Measurements from ENCODE around the gene PHC2. TPM values are rescaled to one million over a fixed set of nuclear protein-coding genes. Genes with fewer than 3 reads are reported as not detected.

The PHC2 gene
- total and polyA plus RNA-seq, 8 donors: 21.8 to 62.1 (median 42.6) TPM

DNA sequence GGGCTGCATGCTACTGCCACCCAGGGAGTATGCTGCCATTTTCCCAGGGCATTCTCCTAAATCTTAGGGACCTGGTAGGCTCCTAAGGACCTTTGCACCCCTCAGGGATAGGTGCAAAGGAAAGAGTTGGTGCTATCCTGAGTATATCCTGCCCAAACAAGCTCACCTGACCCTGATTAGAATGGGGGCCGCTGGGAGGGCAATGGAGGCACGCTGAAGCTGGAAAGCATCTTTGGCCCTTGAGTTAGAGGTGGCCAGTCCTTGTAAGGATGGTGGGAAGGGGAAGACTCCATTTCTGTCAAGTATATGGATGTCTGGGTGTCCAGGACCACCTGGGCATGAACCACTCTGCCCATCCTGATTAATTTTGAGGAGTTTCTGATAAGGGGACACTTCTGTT lies 61.1 kb downstream of the PHC2 start:
- no peak for ATAC-seq
- Histone ChIP-seq H3K4me1 (peaks cover 2 to 3% (median 3%) of the 10 kb centered on the region in 3 donors), H3K27me3 (no peaks in the 10 kb centered on the region), H3K36me3 (peaks cover 0 to 7% (median 0%) of the 10 kb centered on the region in 3 donors), H3K4me3 (no peak overlapping the region), H3K27ac (no peak overlapping the region), H3K9me3 (no peaks in the 10 kb centered on the region)
- FAIRE-seq: no peak
- TF ChIP-seq, protein P1, sequence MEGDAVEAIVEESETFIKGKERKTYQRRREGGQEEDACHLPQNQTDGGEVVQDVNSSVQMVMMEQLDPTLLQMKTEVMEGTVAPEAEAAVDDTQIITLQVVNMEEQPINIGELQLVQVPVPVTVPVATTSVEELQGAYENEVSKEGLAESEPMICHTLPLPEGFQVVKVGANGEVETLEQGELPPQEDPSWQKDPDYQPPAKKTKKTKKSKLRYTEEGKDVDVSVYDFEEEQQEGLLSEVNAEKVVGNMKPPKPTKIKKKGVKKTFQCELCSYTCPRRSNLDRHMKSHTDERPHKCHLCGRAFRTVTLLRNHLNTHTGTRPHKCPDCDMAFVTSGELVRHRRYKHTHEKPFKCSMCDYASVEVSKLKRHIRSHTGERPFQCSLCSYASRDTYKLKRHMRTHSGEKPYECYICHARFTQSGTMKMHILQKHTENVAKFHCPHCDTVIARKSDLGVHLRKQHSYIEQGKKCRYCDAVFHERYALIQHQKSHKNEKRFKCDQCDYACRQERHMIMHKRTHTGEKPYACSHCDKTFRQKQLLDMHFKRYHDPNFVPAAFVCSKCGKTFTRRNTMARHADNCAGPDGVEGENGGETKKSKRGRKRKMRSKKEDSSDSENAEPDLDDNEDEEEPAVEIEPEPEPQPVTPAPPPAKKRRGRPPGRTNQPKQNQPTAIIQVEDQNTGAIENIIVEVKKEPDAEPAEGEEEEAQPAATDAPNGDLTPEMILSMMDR (IDR thresholded peaks at IDR 0.05): no peak
- 44 to 79% methylated on average over 2 of the region's 2 CpGs for WGBS, 2 donors
- no peak for DNase-seq
- intact Hi-C loops (cut with DNase I): loop anchor here in 2 of 3 donors (5.0 to 10.0 kb wide), 3 partner anchors 72 to 145 kb away; no protein-coding TSS in a partner anchor

DNA sequence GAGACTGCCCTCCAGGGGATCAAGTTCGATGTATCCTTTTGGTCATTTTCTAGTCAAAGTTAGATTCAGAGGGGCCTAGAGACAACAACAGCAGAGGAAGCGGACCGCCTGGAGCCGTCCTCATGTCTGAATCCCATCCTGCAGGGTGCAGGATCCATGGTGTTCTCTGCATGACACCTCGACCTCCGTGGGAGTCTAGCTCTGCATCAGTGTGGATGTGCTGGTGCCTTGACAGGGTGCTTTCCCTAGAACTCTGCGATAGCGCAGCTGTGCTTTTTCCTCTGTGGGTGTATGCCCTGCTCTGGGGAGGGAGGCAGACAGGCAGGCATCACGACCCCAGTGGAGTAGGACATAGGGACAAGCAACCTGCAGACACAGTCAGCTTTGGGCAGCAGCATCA lies 61.8 kb downstream of the PHC2 start:
- 78 to 79% methylated on average over 9 of the region's 9 CpGs for WGBS, 2 donors
- FAIRE-seq (no peak), ATAC-seq (no peak), DNase-seq (no peak)
- Histone ChIP-seq H3K4me3 (no peak overlapping the region), H3K27ac (no peak overlapping the region), H3K27me3 (no peaks in the 10 kb centered on the region), H3K4me1 (peaks cover 6 to 8% (median 7%) of the 10 kb centered on the region in 3 donors), H3K36me3 (peaks cover 0 to 7% (median 0%) of the 10 kb centered on the region in 3 donors), H3K9me3 (no peaks in the 10 kb centered on the region)
- TF ChIP-seq, protein P1 (IDR thresholded peaks at IDR 0.05): no peak
- intact Hi-C loops (cut with DNase I): loop anchor here in 1 of 3 donors (5.0 kb wide), 1 partner anchor 72 kb away; no protein-coding TSS in a partner anchor

DNA sequence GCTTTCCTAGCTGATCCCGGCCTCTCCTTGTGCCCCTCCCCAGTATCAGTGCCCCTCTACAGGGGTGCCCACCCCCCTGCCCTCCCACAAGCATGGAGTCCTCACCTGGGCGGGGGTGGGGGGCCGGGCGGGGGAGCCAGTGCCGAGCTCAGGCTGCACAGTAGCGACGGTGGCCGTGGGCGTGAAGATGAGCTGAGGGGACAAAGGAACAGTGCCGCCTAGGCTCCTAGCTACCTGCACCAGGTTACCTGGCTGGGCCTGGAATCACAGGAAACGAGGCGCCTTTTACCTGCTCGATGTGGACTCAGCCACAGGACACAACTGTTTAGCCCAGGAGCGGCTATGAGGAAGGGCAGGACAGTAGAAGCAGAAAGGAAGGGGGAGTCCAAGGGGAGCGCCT lies 62.5 kb downstream of the PHC2 start:
- no peak overlapping the region for H3K27ac ChIP-seq
- no peaks in the 10 kb centered on the region for H3K9me3 ChIP-seq
- FAIRE-seq (no peak), ATAC-seq (no peak), DNase-seq (no peak)
- H3K27me3 ChIP-seq: no peaks in the 10 kb centered on the region
- TF ChIP-seq, protein P1 (IDR thresholded peaks at IDR 0.05): no peak
- H3K36me3 ChIP-seq: peaks cover 0 to 7% (median 0%) of the 10 kb centered on the region in 3 donors
- H3K4me3 ChIP-seq: no peak overlapping the region
- 81 to 85% methylated on average over 12 to 15 of the region's 15 CpGs for WGBS, 2 donors
- H3K4me1 ChIP-seq: peaks cover 12 to 14% (median 13%) of the 10 kb centered on the region in 3 donors
- intact Hi-C loops (cut with DNase I): loop anchor here in 1 of 3 donors (5.0 kb wide), 1 partner anchor 71 kb away; no protein-coding TSS in a partner anchor

DNA sequence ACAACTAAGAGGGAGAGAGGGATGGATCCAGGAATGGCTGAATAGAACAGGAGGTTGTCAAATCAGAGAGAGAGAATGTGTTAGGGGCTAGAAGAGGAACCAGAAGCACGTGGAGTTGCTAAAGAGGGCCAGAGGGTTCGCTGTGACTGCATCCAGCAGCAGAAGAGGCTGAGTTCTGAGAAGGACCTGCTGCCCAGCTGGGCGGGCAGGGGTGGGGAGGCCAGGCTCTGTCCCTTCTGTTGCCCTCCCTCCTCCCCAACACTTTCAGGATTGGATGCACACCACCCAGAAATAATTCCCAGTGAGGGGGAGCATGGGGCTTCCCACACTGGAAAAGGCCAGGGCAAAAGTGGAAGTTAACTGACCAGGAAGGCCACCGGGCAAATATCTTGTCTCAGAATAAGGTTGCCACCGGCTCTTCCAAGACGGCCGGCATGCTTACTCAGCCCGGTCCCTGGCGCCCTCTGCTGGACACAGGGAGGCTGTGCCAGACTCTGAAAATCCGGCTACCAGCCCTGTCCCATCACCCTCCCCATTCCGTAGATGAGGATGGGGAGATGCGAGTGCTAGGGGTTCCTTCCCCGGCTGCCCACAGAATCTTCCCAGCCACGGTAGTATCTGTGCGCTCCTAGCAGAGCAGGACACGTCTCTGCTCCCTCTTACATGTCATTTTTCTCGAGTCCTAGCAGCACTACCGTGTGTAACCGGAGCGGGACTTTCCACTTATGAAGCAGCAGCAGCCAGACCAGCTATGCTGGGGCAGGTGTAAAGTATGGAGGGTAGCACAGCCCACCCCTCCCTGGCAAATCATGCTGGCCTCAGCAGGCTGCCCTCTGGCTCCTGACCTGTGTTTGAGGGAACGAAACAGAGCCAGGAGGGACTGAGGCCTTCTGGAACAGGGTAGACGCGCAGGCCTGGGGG lies 63.1 kb downstream of the PHC2 start:
- peak; percentile 73 to 97 (median 88) for DNase-seq
- no peak for FAIRE-seq
- Histone ChIP-seq H3K36me3 (peaks cover 0 to 7% (median 0%) of the 10 kb centered on the region in 3 donors), H3K9me3 (no peaks in the 10 kb centered on the region), H3K4me3 (no peak overlapping the region), H3K4me1 (peaks cover 15 to 19% (median 16%) of the 10 kb centered on the region in 3 donors), H3K27me3 (no peaks in the 10 kb centered on the region), H3K27ac (no peak overlapping the region)
- TF ChIP-seq, protein P1 (IDR thresholded peaks at IDR 0.05): peak; percentile 91 to 96 (median 94)
- WGBS, 2 donors: 32 to 38% methylated on average over 23 of the region's 23 CpGs
- intact Hi-C loops (cut with DNase I): loop anchor here in 2 of 3 donors (2.0 to 5.0 kb wide), 2 partner anchors 70 to 71 kb away; no protein-coding TSS in a partner anchor
- peak; percentile 62 to 85 (median 77) for ATAC-seq
